Measurements from ENCODE around the gene HS6ST1. TPM values are rescaled to one million over a fixed set of nuclear protein-coding genes. Genes with fewer than 3 reads are reported as not detected.

HS6ST1 gene
- total and polyA plus RNA-seq, 5 experiments from 2014 or later: 3.2 to 15.2 (median 4.2) TPM

- Mint-ChIP-seq H3K27me3 (no peaks in the 10 kb centered on the region), H3K9me3 (no peaks in the 10 kb centered on the region), H3K36me3 (peaks cover 0 to 2% (median 0%) of the 10 kb centered on the region in 3 donors), H3K4me3 (no peak overlapping the region), H3K4me1 (peaks cover 29 to 55% (median 41%) of the 10 kb centered on the region in 4 donors), H3K27ac (peak overlapping the region in 1 of 10 donors; percentile 46)
- DNase-seq (peak in 2 of 10 donors; percentile 1 to 56), ATAC-seq (no peak)
- POLR2A ChIA-PET: no interaction called here
Observed at GRCh38 chr2:128310094-128310716, 8.5 kb downstream of the HS6ST1 start.

DNA sequence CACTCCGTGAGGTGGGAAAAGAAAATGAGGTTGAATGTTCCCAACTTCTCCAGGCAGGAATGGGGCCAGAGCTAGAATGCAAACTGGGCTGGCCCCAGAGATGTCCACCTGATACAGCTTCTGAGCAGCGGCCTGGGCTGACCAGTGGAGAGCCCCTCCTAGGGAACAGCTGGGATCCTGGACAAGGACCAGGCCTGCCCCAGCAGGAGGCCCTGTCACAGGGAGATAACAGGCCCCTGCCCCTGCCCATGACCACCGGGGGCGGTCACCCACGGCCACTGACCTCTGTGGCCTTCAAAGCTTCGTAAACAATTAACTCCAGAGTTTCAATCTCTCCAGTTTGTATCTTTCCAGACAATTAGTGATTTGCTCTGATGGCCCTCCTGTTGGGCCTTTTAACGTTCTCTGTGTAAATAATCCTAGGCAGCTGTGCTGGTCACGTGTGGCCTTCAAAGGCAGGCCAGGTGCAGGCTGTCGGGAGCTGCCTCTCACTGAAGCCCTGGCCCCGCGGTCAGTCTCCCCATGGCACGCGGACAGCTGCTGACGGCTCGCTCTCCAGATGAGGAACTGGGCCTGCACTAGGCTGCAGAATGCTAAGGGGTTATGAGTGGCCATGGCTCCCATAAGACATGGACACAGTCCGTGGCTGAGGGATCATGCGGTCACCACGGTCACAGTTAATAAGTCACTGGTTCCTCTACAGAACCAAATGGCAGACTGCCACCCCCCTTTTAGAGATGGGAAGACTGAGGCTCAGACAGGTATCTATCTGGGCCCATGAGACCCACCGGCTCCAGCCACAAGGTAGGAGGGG, 9.2 kb downstream of the HS6ST1 start:
- no peaks in the 10 kb centered on the region for H3K9me3 Mint-ChIP-seq
- POLR2A ChIA-PET: no interaction called here
- peaks cover 0 to 2% (median 0%) of the 10 kb centered on the region in 3 donors for H3K36me3 Mint-ChIP-seq
- no peak overlapping the region for H3K27ac Mint-ChIP-seq
- no peak for ATAC-seq
- peaks cover 26 to 48% (median 37%) of the 10 kb centered on the region in 4 donors for H3K4me1 Mint-ChIP-seq
- no peak overlapping the region for H3K4me3 Mint-ChIP-seq
- H3K27me3 Mint-ChIP-seq: no peaks in the 10 kb centered on the region
- peak in 2 of 10 donors; percentile 3 to 48 for DNase-seq

- peaks cover 0 to 2% (median 0%) of the 10 kb centered on the region in 3 donors for H3K36me3 Mint-ChIP-seq
Observed at GRCh38 chr2:128308889-128309279, 9.8 kb downstream of the HS6ST1 start.

GRCh38 chr2:128308284-128308731, 10.4 kb downstream of the HS6ST1 start:
- no peaks in the 10 kb centered on the region for H3K27me3 Mint-ChIP-seq
- peaks cover 0 to 2% (median 0%) of the 10 kb centered on the region in 3 donors for H3K36me3 Mint-ChIP-seq
- no peak overlapping the region for H3K4me3 Mint-ChIP-seq
- peaks cover 17 to 39% (median 30%) of the 10 kb centered on the region in 4 donors for H3K4me1 Mint-ChIP-seq
- no peak overlapping the region for H3K27ac Mint-ChIP-seq
- POLR2A ChIA-PET: no interaction called here
- DNase-seq: peak in 1 of 10 donors; percentile 31
- H3K9me3 Mint-ChIP-seq: no peaks in the 10 kb centered on the region
- no peak for ATAC-seq

More at GRCh38 chr2:128308889-128309279, 9.8 kb downstream of the HS6ST1 start:
- H3K4me3 Mint-ChIP-seq: no peak overlapping the region
- H3K27ac Mint-ChIP-seq: no peak overlapping the region
- H3K4me1 Mint-ChIP-seq: peaks cover 20 to 42% (median 33%) of the 10 kb centered on the region in 4 donors
- H3K9me3 Mint-ChIP-seq: no peaks in the 10 kb centered on the region
- ATAC-seq: no peak
- no peaks in the 10 kb centered on the region for H3K27me3 Mint-ChIP-seq
- DNase-seq: no peak
- POLR2A ChIA-PET: no interaction called here

GRCh38 chr2:128307595-128307994, 11.1 kb downstream of the HS6ST1 start:
- Mint-ChIP-seq H3K9me3 (no peaks in the 10 kb centered on the region), H3K4me1 (peaks cover 15 to 40% (median 31%) of the 10 kb centered on the region in 4 donors), H3K4me3 (no peak overlapping the region), H3K36me3 (peaks cover 0 to 2% (median 0%) of the 10 kb centered on the region in 3 donors), H3K27ac (no peak overlapping the region), H3K27me3 (no peaks in the 10 kb centered on the region)
- DNase-seq (peak in 2 of 10 donors; percentile 1 to 11), ATAC-seq (no peak)
- POLR2A ChIA-PET: no interaction called here

GRCh38 chr2:128306931-128307460, 11.7 kb downstream of the HS6ST1 start:
- H3K36me3 Mint-ChIP-seq: no peaks in the 10 kb centered on the region
- H3K9me3 Mint-ChIP-seq: no peaks in the 10 kb centered on the region
- H3K27me3 Mint-ChIP-seq: no peaks in the 10 kb centered on the region
- ATAC-seq (no peak), DNase-seq (peak in 2 of 10 donors; percentile 0 to 60)
- peaks cover 15 to 36% (median 27%) of the 10 kb centered on the region in 4 donors for H3K4me1 Mint-ChIP-seq
- POLR2A ChIA-PET: interaction anchor here (0.6 kb wide), 1 partner anchor 30 kb away, joined by 7 read pairs; no protein-coding TSS in a partner anchor
- no peak overlapping the region for H3K4me3 Mint-ChIP-seq
- H3K27ac Mint-ChIP-seq: peak overlapping the region in 1 of 10 donors; percentile 59

DNA sequence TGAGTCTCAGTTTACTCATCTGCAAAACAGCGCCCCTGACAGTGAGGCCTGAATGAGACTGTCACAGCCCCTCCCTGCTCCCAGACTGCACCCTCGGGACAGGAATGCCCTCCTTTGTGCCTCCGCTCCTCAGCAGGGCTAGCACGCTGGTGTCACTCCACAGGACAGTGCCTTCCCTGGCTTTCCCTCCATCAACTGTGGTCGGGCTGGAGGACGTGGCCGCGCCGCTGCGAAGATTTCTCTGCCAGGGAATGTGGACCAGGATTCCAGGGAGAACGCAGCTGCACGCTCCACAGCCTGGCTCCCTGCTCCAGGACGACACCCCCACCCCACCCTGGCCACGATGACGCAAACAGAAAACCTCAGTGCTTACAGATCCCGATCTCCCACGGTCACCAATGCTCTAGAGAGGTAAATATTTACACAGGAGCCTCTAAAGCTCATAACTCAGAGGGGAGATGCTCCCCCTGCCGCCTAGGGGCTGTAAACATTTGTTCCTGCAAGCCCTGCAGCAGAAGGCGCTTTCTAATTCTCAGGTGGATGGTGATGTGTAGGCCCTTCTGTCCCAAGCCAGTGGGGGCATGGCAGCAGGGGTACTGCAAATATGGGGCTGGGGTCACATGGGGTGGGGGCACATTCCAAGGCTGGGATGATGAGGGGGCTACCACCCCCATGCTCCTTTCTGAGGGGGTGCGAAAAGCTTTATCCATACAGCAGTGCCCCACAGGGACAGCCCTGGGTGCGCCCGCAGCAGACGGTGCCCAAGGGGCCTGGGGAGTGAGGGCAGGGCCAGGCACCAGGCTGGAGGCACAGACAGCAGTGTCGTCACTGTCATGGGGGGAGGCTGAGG, 12.4 kb downstream of the HS6ST1 start:
- Mint-ChIP-seq H3K36me3 (no peaks in the 10 kb centered on the region), H3K4me3 (no peak overlapping the region), H3K4me1 (peaks cover 15 to 32% (median 25%) of the 10 kb centered on the region in 4 donors), H3K27me3 (no peaks in the 10 kb centered on the region), H3K27ac (peak overlapping the region in 1 of 10 donors; percentile 59), H3K9me3 (no peaks in the 10 kb centered on the region)
- ATAC-seq: no peak
- POLR2A ChIA-PET: interaction anchor here (0.6 kb wide), 2 partner anchors 29 to 156 kb away, joined by 4 to 7 read pairs; no protein-coding TSS in a partner anchor
- DNase-seq: peak in 2 of 10 donors; percentile 2 to 59

- Mint-ChIP-seq H3K36me3 (no peaks in the 10 kb centered on the region), H3K4me1 (peaks cover 11 to 26% (median 21%) of the 10 kb centered on the region in 4 donors), H3K9me3 (no peaks in the 10 kb centered on the region), H3K4me3 (no peak overlapping the region), H3K27me3 (no peaks in the 10 kb centered on the region), H3K27ac (no peak overlapping the region)
- ATAC-seq: no peak
- DNase-seq: peak in 1 of 10 donors; percentile 50
- POLR2A ChIA-PET: interaction anchor here (0.6 kb wide), 1 partner anchor 155 kb away, joined by 4 read pairs; no protein-coding TSS in a partner anchor
Observed at GRCh38 chr2:128305555-128306080, 13.1 kb downstream of the HS6ST1 start.

- peaks cover 11 to 26% (median 20%) of the 10 kb centered on the region in 4 donors for H3K4me1 Mint-ChIP-seq
- POLR2A ChIA-PET: no interaction called here
- no peak overlapping the region for H3K27ac Mint-ChIP-seq
- DNase-seq (no peak), ATAC-seq (no peak)
- H3K4me3 Mint-ChIP-seq: no peak overlapping the region
- no peaks in the 10 kb centered on the region for H3K36me3 Mint-ChIP-seq
- H3K9me3 Mint-ChIP-seq: no peaks in the 10 kb centered on the region
- H3K27me3 Mint-ChIP-seq: no peaks in the 10 kb centered on the region
Observed at GRCh38 chr2:128304715-128305554, 13.7 kb downstream of the HS6ST1 start.

GRCh38 chr2:128304330-128304714, 14.3 kb downstream of the HS6ST1 start:
- ATAC-seq (no peak), DNase-seq (no peak)
- H3K27ac Mint-ChIP-seq: no peak overlapping the region
- H3K9me3 Mint-ChIP-seq: no peaks in the 10 kb centered on the region
- H3K27me3 Mint-ChIP-seq: no peaks in the 10 kb centered on the region
- H3K4me3 Mint-ChIP-seq: no peak overlapping the region
- H3K36me3 Mint-ChIP-seq: no peaks in the 10 kb centered on the region
- H3K4me1 Mint-ChIP-seq: peaks cover 11 to 28% (median 17%) of the 10 kb centered on the region in 4 donors
- POLR2A ChIA-PET: no interaction called here

DNA sequence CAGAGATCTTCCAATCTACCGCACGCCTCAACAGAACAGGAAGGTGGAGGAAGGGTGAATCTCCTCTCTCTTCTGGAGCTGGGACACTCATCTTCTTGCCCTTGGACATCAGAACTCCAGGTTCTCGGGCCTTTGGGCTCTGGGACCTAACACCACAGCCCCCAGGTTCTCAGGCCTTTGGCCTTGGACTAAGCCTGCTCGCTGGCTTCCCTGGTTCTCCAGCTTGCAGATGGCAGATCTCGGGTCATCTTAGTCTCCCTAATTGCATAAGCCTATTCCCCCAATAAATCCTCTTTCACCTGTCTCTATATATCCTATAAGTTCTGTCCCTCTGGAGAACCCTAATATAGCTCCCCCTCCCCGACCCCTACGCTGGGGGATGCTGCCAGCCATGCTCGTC, 14.8 kb downstream of the HS6ST1 start:
- no peaks in the 10 kb centered on the region for H3K27me3 Mint-ChIP-seq
- no peaks in the 10 kb centered on the region for H3K36me3 Mint-ChIP-seq
- DNase-seq: no peak
- peaks cover 11 to 32% (median 17%) of the 10 kb centered on the region in 4 donors for H3K4me1 Mint-ChIP-seq
- no peak overlapping the region for H3K4me3 Mint-ChIP-seq
- H3K9me3 Mint-ChIP-seq: no peaks in the 10 kb centered on the region
- no peak for ATAC-seq
- POLR2A ChIA-PET: no interaction called here
- no peak overlapping the region for H3K27ac Mint-ChIP-seq

All from naive thymus-derived CD8-positive, alpha-beta T cell (primary cell).